B cell (primary cell): ENCODE results near the gene SPIB. TPM values are rescaled to one million over a fixed set of nuclear protein-coding genes. Genes with fewer than 3 reads are reported as not detected.

Experiments
- ATAC-seq: fragments of 200-7000 bp; cut with Tn5 transposase; one replicate; pipeline ENCODE4 v1.10.0; 2021; ENCODE audit warnings: low read depth, mild to moderate bottlenecking, moderate number of reproducible peaks, moderate library complexity
- CTCF ChIA-PET: fragments of 350-600 bp; sonication (Branson Sonifier 250); formaldehyde crosslinking; loops from one replicate; lab custom pipeline; 2021; ENCODE audit warnings: antibody characterized with exemption, inconsistent platforms; lab: Charles Lee
- POLR2A ChIA-PET: fragments of 350-600 bp; sonication (Branson Sonifier 250); formaldehyde crosslinking; loops from one replicate; lab custom pipeline; 2021; ENCODE audit warnings: antibody characterized with exemption; lab: Charles Lee
- DNase-seq: peaks from one replicate; pipeline ENCODE4 v3.0.0; 2013
- H2AFZ ChIP-seq: 2 replicates; pipeline ENCODE4 v1.6.1; 2012; ENCODE audit warnings: mild to moderate bottlenecking, low read depth, low read length; ENCODE audit not compliant: insufficient read depth, poor library complexity, severe bottlenecking
- H3K27ac ChIP-seq, 2 donors: 1 replicate in 1 of 2; 2 replicates in 1 of 2; pipeline ENCODE4 v1.5.1; 2012 to 2013; ENCODE audit warnings: low read length in 2 of 2, mild to moderate bottlenecking in 2 of 2, moderate library complexity in 1 of 2
- H3K27me3 ChIP-seq, 4 experiments: fragments of 200-600 bp in 1 of 4; sonication (generic) in 1 of 4; replicated peaks in 1 of 4; 1 replicate in 2 of 4; 2 replicates in 2 of 4; pipeline versions ENCODE4 v1.6.1 to v1.7.0; 2013 to 2016; ENCODE audit warnings: low read length in 3 of 4, mild to moderate bottlenecking in 2 of 4, mixed read lengths in 1 of 4, moderate library complexity in 1 of 4; ENCODE audit not compliant: insufficient read depth in 4 of 4, control insufficient read depth in 3 of 4; ENCODE audit errors: control extremely low read depth in 1 of 4
- H3K36me3 ChIP-seq, 2 experiments: replicated peaks in 1 of 2; 1 replicate in 1 of 2; 2 replicates in 1 of 2; pipeline versions ENCODE4 v1.6.1 to v1.7.1; 2013; ENCODE audit warnings: low read length in 1 of 2; ENCODE audit not compliant: insufficient read depth in 2 of 2, control insufficient read depth in 1 of 2; ENCODE audit errors: control extremely low read depth in 1 of 2, extremely low read depth in 1 of 2
- H3K4me1 ChIP-seq, 2 donors: fragments of 200-600 bp in 1 of 2; sonication (generic) in 1 of 2; 1 replicate in 1 of 2; 2 replicates in 1 of 2; pipeline versions ENCODE4 v1.5.1 to v1.6.1; 2013 to 2017; ENCODE audit warnings: low read length in 2 of 2; ENCODE audit not compliant: control insufficient read depth in 2 of 2, insufficient read depth in 2 of 2
- H3K4me2 ChIP-seq: replicated peaks from 2 replicates; pipeline ENCODE3; 2012; ENCODE audit warnings: mild to moderate bottlenecking, low read depth, low read length; ENCODE audit not compliant: poor library complexity, severe bottlenecking
- H3K4me3 ChIP-seq, 5 experiments: fragments of 200-600 bp in 1 of 5; sonication (generic) in 1 of 5; 1 replicate in 3 of 5; 2 replicates in 2 of 5; pipeline versions ENCODE4 v1.5.1 to v1.7.0; 2011 to 2016; ENCODE audit warnings: low read length in 4 of 5, mild to moderate bottlenecking in 4 of 5, low read depth in 2 of 5, control low read depth in 1 of 5, moderate library complexity in 1 of 5; ENCODE audit not compliant: insufficient read depth in 1 of 5; ENCODE audit errors: control extremely low read depth in 1 of 5, extremely low read depth in 1 of 5
- H3K79me2 ChIP-seq: fragments of 200-600 bp; sonication (generic); one replicate; pipeline ENCODE4 v1.6.0; 2016; ENCODE audit warnings: low read length; ENCODE audit not compliant: control insufficient read depth, insufficient read depth
- H3K9ac ChIP-seq: fragments of 200-600 bp; sonication (generic); 2 replicates; pipeline ENCODE4 v1.6.1; 2017; ENCODE audit warnings: mild to moderate bottlenecking, low read length, moderate library complexity
- H3K9me3 ChIP-seq, 3 donors: one replicate each; pipeline versions ENCODE4 v1.6.1 to v1.7.1; 2013; ENCODE audit warnings: low read length in 2 of 3; ENCODE audit not compliant: control insufficient read depth in 2 of 3, insufficient read depth in 1 of 3; ENCODE audit errors: control extremely low read depth in 1 of 3
- H4K20me1 ChIP-seq: 2 replicates; pipeline ENCODE4 v1.6.0; 2012; ENCODE audit warnings: mild to moderate bottlenecking, low read length; ENCODE audit not compliant: insufficient read depth, control insufficient read depth, poor library complexity, severe bottlenecking
- H3K27ac Mint-ChIP-seq: one replicate; pipeline ENCODE4 v1.8.0; 2021; ENCODE audit warnings: mixed read lengths
- H3K27me3 Mint-ChIP-seq: one replicate; pipeline ENCODE4 v1.8.0; 2021; ENCODE audit warnings: mixed read lengths
- H3K4me1 Mint-ChIP-seq: one replicate; pipeline ENCODE4 v1.8.0; 2021; ENCODE audit warnings: mixed read lengths
- H3K4me3 Mint-ChIP-seq: one replicate; pipeline ENCODE4 v1.8.0; 2021; ENCODE audit warnings: mixed read lengths
- H3K9me3 Mint-ChIP-seq: one replicate; pipeline ENCODE4 v1.8.0; 2022; ENCODE audit warnings: mixed read lengths; ENCODE audit not compliant: insufficient read depth
- CTCF ChIP-seq: fragments of 200-600 bp; IDR thresholded peaks from one replicate; pipeline ENCODE4 v1.8.0; 2022; ENCODE audit warnings: antibody characterized with exemption, mild to moderate bottlenecking
- EZH2 ChIP-seq: IDR thresholded peaks from 2 replicates; pipeline ENCODE4 v1.6.1; 2012; ENCODE audit warnings: borderline replicate concordance, low read depth, mild to moderate bottlenecking, moderate library complexity, low read length; ENCODE audit not compliant: insufficient read depth, poor library complexity, severe bottlenecking
- WGBS: methylation state at CpG from one replicate; pipeline ENCODE4 v1.1.5; 2013; ENCODE audit warnings: missing lambda C conversion rate; ENCODE audit not compliant: insufficient coverage; 5-methylcytosine and 5-hydroxymethylcytosine counted together
- intact Hi-C: fragments of 100-400 bp; cut with micrococcal nuclease; formaldehyde crosslinking; loops from one replicate; pipeline ENCODE4 v1.10.0; 2022
- polyA plus RNA-seq: library from polyadenylated mRNA; depleted of rRNA; stranded (reverse); fragments of >200 nt; gene quantifications from 2 replicates; pipeline ENCODE4 v1.2.3, GENCODE V29; 2012
- total RNA-seq, 2 donors: library from RNA; stranded (reverse); fragments of 120-200 nt in 1 of 2; gene quantifications; 1 replicate in 1 of 2; 2 replicates in 1 of 2; pipeline versions ENCODE4 v1.2.3 to v1.2.4, GENCODE V29; 2013 to 2022

Gene SPIB
- total and polyA plus RNA-seq, 2 donors (not counting 1 experiment from before 2014, with no cell fraction given), result 183 to 205 TPM

- H3K27ac ChIP-seq, result no peak overlapping the region
- H3K27me3 ChIP-seq, result no peaks in the 10 kb centered on the region
- Mint-ChIP-seq H3K4me3 (peak overlapping the region; percentile 64), H3K27me3 (no peaks in the 10 kb centered on the region), H3K27ac (peak overlapping the region; percentile 94), H3K9me3 (no peaks in the 10 kb centered on the region), H3K4me1 (peaks cover 29% of the 10 kb centered on the region)
- no peak overlapping the region for H3K9ac ChIP-seq
- CTCF ChIA-PET, result interaction anchor here (1.8 kb wide), 1 partner anchor 13 kb away, joined by 8 read pairs; no protein-coding TSS in a partner anchor
- peaks cover 32% of the 10 kb centered on the region for H4K20me1 ChIP-seq
- H3K79me2 ChIP-seq, result peaks cover 35% of the 10 kb centered on the region
- TF ChIP-seq CTCF (no peak), EZH2 (no peak)
- no peak overlapping the region for H2AFZ ChIP-seq
- WGBS, result 92% methylated on average over 12 of the region's 12 CpGs
- no peak overlapping the region for H3K4me2 ChIP-seq
- peaks cover 0 to 11% (median 0%) of the 10 kb centered on the region in 3 donors for H3K9me3 ChIP-seq
- H3K4me3 ChIP-seq, result no peak overlapping the region
- H3K36me3 ChIP-seq, result peaks cover 0 to 23% of the 10 kb centered on the region in 2 experiments
- intact Hi-C loops, result no loop called here
- H3K4me1 ChIP-seq, result peaks cover 14 to 23% of the 10 kb centered on the region in 2 donors
- POLR2A ChIA-PET, result interaction anchor here (0.5 kb wide), 1 partner anchor 16 kb away, joined by 4 read pairs; no protein-coding TSS in a partner anchor
- DNase-seq (no peak), ATAC-seq (no peak)
Measured at GRCh38 chr19:50475101-50475568, 56.4 kb downstream of the SPIB start.

- TF ChIP-seq CTCF (no peak), EZH2 (no peak)
- peaks cover 41% of the 10 kb centered on the region for H3K79me2 ChIP-seq
- Mint-ChIP-seq H3K9me3 (no peaks in the 10 kb centered on the region), H3K4me3 (peak overlapping the region; percentile 99), H3K27ac (peak overlapping the region; percentile 94), H3K27me3 (no peaks in the 10 kb centered on the region), H3K4me1 (peaks cover 29% of the 10 kb centered on the region)
- peaks cover 0 to 29% of the 10 kb centered on the region in 2 experiments for H3K36me3 ChIP-seq
- H3K9ac ChIP-seq, result no peak overlapping the region
- ChIA-PET POLR2A (interaction anchor here (0.5 kb wide), 1 partner anchor 17 kb away, joined by 4 read pairs; no protein-coding TSS in a partner anchor), CTCF (no interaction called here)
- peak overlapping the region; percentile 48 to 90 for H3K27ac ChIP-seq
- peaks cover 14 to 23% of the 10 kb centered on the region in 2 donors for H3K4me1 ChIP-seq
- intact Hi-C loops, result loop anchor here (1.0 kb wide), 2 partner anchors 15 to 60 kb away; no protein-coding TSS in a partner anchor
- WGBS, result 87% methylated on average over 29 of the region's 29 CpGs
- DNase-seq, result no peak
- peak overlapping the region in 1 of 5 experiments; percentile 98 for H3K4me3 ChIP-seq
- H4K20me1 ChIP-seq, result peaks cover 38% of the 10 kb centered on the region
- ATAC-seq, result no peak
- H2AFZ ChIP-seq, result no peak overlapping the region
- peaks cover 0 to 11% (median 0%) of the 10 kb centered on the region in 3 donors for H3K9me3 ChIP-seq
- H3K4me2 ChIP-seq, result peak overlapping the region; percentile 99
- no peaks in the 10 kb centered on the region for H3K27me3 ChIP-seq
Measured at GRCh38 chr19:50475736-50476223, 57.0 kb downstream of the SPIB start.
